Measurements from ENCODE around the gene CASZ1.

DNA sequence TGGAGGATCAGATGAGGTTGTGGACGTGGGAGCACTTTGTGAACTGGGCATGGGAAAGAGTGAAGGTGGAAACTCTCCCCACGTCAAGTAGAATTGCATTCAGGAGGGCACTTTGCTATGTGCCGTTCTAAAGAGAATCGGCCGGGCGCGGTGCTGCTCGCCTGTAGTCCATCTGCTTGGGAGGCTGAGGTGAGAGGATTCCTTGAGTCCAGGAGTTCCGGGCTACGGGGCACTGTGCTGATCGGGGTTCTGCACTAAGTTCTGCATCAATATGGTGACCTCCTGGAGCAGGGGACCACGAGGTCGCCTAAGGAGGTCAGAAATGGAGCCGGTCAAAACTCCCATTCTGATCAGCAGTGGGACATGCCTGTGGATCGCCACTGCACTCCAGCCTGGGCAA is 179.8 kb downstream of the CASZ1 start:
- TF ChIP-seq CTCF (IDR thresholded peaks at IDR 0.05; ENCODE audit: poor library complexity): no peak
- TF ChIP-seq EZH2phosphoT487 (IDR thresholded peaks at IDR 0.05; ENCODE audit: low read depth, severe bottlenecking, unreplicated experiment): no peak
- TF ChIP-seq EZH2 (IDR thresholded peaks at IDR 0.05; ENCODE audit: borderline replicate concordance): no peak

Measured in hepatocyte (in vitro differentiated cells).